ENCODE data around the gene PPFIA4. TPM values are rescaled to one million over a fixed set of nuclear protein-coding genes. Genes with fewer than 3 reads are reported as not detected.

Gene PPFIA4
- total RNA-seq, 1 experiment from 2014 or later = 21.1 TPM

- TF ChIP-seq PRDM15 (CRISPR knock-in tag; IDR thresholded peaks at IDR 0.05) (no peak), NR3C1 (CRISPR knock-in tag; conservative IDR thresholded peaks at IDR 0.05; ENCODE audit: low read depth) (no peak), ZNF532 (CRISPR knock-in tag; IDR thresholded peaks at IDR 0.05; ENCODE audit: borderline replicate concordance) (no peak), ATF1 (CRISPR knock-in tag; IDR thresholded peaks at IDR 0.05) (no peak)
Observed at GRCh38 chr1:203009185-203009584, 17.1 kb upstream of the PPFIA4 start (continued).

- CTCF ChIA-PET = no interaction called here
- H3K27me3 Mint-ChIP-seq (ENCODE audit: low read depth) = no peaks in the 10 kb centered on the region
Observed at GRCh38 chr1:203011582-203011981, 14.7 kb upstream of the PPFIA4 start.

GRCh38 chr1:203017061-203017460 is 9.2 kb upstream of the PPFIA4 start:
- no peak for TF ChIP-seq MXD4 (CRISPR knock-in tag; IDR thresholded peaks at IDR 0.05; ENCODE audit: borderline replicate concordance)
- H3K36me3 Mint-ChIP-seq = peaks cover 89% of the 10 kb centered on the region
- H3K9me3 Mint-ChIP-seq = no peaks in the 10 kb centered on the region
- H3K27me3 Mint-ChIP-seq (ENCODE audit: low read depth) = no peaks in the 10 kb centered on the region
- ChIA-PET POLR2A (interaction anchor here (1.4 kb wide), 1 partner anchor 10 kb away, joined by 3 read pairs; the partner anchor contains the start of gene TMEM183A), CTCF (interaction anchor here (1.5 kb wide), 1 partner anchor 23 kb away, joined by 3 read pairs; no protein-coding TSS in a partner anchor)
- H3K4me1 Mint-ChIP-seq = no peaks in the 10 kb centered on the region
- ATAC-seq (no peak), DNase-seq (ENCODE audit: low spot score) (no peak)
- H3K4me3 Mint-ChIP-seq = no peak overlapping the region
- H3K27ac Mint-ChIP-seq = no peak overlapping the region

More at GRCh38 chr1:203011582-203011981, 14.7 kb upstream of the PPFIA4 start:
- no peak for TF ChIP-seq ELF4 (CRISPR knock-in tag; IDR thresholded peaks at IDR 0.05; ENCODE audit: low read depth)
- no peak for TF ChIP-seq FOXK1 (CRISPR knock-in tag; IDR thresholded peaks at IDR 0.05)
- TF ChIP-seq FOXP1 (CRISPR knock-in tag; IDR thresholded peaks at IDR 0.05; ENCODE audit: borderline replicate concordance) = no peak
- no peak for TF ChIP-seq GABPB1 (CRISPR knock-in tag; IDR thresholded peaks at IDR 0.05)
- no peak for TF ChIP-seq NR3C1 (CRISPR knock-in tag; conservative IDR thresholded peaks at IDR 0.05; ENCODE audit: low read depth)
- TF ChIP-seq ZNF423 (CRISPR knock-in tag; IDR thresholded peaks at IDR 0.05) = no peak
- TF ChIP-seq CDX4 (CRISPR knock-in tag; IDR thresholded peaks at IDR 0.05; ENCODE audit: borderline replicate concordance) = no peak
- TF ChIP-seq ATF2 (CRISPR knock-in tag; IDR thresholded peaks at IDR 0.05; ENCODE audit: borderline replicate concordance, low read depth) = no peak
- Mint-ChIP-seq H3K4me3 (no peak overlapping the region), H3K36me3 (peaks cover 64% of the 10 kb centered on the region), H3K9me3 (peaks cover 5% of the 10 kb centered on the region; the same call in 1 of the 2 replicates), H3K4me1 (peaks cover 6% of the 10 kb centered on the region), H3K27ac (no peak overlapping the region)
- ATAC-seq (no peak), DNase-seq (ENCODE audit: low spot score) (no peak)
- POLR2A ChIA-PET = no interaction called here
